NCI-H774 (cell line): Measurements from ENCODE around the gene GASK1A.

Source experiments
- DNase-seq: peaks from one replicate; lab custom pipeline; 2025; lab: John Stamatoyannopoulos, UW

Gene GASK1A

DNA sequence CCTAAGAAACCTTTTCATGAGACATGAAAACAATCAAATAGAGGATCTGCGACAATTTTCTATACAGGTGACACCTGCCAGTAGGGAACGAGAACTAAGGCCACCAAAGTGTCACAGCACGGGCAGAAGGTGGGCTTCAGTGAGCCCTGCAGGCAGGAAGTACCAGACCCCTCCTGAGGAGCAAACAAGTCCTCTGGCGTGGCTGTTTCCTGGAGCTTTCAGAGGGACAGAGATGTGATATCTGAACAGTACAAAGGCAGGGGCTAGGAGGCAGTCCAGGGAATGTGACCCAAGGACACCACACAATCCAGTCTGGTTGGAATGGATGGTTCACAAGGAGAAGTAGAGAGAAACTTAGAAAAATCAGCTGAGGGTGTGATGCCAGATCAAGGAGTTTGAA is 110.0 kb downstream of the GASK1A start:
- DNase-seq: no peak

DNA sequence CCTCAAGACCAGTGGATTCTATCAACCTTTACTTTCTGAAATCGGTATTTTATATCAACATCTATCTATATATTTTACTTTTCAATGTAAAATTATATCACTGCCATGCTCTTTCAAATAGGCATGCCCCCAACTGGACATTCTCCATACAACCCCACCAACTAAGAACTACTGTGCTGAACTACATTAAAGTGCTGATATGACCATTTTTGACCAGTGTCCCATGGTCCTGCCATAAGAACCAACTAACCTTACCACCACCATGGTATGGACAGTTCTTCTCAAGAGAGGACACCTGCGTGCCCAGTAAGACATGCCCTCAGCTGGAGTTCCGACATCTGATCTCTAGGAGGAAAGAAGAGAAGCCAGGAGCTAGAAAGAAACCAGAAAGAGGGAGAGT is 111.1 kb downstream of the GASK1A start:
- DNase-seq: no peak

DNA sequence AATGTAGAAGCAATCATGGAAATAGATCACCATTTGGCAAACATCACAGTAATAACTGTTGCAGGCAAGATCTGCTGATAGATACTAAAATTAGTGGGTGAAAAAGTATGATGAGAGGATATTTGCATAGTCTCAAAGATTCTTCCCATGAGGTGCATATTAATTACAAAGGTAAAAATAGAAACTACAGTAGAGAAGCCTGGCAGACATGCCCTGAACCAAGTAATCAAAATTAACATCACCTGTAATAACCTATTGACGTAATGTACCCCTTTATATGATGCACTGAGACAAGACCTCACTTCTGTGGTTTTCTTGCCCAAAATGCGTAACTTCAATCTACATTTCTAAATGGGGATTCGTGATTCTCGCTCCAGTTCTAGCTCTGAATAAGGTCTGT is 112.4 kb downstream of the GASK1A start:
- no peak for DNase-seq

DNA sequence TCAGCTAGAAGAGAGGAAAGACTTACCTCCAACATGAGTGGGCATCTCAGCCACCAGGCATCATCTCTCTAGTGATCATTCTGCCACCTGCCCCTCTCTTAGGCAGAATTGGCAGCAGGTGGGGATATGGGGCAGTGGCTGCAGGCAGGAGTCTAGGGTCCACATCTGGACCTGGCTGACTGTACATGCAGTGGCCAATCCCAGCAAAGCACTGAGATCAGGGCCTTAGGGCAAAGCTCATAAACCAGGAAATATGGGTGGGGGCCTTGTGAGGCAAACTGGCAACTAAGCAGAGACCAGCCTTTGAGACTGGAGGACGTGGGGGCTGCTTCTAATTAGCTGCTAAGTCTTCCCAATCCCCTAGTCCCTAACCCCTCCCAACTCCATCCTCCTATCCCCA is 113.9 kb downstream of the GASK1A start:
- DNase-seq: no peak

DNA sequence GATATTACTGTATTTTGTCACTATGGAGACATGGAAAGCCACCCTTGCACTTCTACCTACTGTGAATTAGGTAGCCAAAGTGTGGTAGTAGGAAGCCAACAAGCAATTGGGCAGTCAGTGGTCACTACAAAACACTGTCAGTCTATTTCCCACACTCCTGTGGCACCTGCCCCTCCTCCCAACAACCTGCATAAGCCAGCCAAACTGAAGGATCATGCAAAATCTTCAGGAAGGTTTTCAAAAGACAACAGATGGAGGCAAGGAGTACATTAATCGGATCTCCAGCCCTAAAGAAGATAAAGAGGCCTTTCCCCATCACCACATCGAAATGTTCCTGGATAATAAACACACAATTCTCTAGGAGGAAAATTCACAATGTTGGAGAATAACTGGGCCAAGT is 114.9 kb downstream of the GASK1A start:
- DNase-seq: no peak

DNA sequence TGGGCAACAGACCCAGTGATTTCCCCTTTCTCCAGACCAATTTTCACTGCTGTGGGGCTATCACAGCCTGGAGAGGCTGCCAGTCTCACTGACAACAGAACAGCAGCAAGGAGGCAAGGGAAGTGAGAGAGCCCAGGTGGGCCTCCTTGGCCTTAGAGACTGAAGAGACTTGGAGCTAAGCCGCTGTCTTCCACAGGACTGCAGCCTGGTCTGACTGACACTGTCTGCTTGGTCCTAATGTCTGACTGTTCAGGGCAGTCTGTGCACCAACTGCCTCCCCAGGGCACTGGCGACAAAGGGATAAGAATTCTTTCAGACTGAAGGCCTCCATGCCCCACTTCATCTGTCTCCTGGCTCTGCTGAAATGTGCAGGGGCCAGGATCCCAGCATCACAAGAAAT is 115.3 kb downstream of the GASK1A start:
- DNase-seq: no peak

DNA sequence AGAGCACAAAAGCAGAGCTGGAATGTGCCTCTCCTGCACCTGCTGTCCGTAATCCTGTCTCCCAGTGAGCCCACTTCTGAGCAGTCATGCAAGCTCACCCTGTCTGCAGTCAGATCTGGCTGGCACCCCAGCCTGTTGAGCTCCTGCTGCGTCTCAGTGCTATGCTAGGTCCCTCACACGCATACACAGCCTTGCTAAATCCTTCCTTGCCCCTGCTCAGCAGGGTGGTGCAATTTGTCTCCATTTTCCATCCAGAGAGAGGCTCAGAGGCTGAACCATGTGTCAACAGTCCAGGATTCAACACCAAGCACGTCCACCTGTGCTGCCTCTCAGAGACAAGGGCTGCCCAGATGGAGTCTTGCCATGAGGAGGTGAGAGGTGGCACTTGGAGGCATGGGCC is 115.7 kb downstream of the GASK1A start:
- no peak for DNase-seq

DNA sequence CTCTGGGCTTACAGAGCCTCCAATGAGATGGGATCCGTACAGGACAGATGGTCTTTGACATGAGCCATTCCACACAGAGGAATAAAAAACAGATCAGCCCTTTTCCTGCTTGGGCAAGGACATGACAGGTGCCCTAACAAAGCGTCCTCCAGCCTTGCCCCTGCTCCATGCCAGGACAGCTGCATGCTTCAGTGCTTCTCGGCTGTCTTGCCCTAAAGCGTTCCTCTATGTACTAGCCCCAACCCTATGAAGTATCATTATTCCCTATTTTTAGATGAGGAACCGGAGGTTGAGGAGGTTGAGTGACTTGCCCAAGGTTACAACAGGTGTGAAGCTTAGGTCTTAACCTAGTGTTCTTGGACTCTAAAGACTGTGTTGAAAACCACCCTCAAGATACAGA is 116.3 kb downstream of the GASK1A start:
- no peak for DNase-seq

DNA sequence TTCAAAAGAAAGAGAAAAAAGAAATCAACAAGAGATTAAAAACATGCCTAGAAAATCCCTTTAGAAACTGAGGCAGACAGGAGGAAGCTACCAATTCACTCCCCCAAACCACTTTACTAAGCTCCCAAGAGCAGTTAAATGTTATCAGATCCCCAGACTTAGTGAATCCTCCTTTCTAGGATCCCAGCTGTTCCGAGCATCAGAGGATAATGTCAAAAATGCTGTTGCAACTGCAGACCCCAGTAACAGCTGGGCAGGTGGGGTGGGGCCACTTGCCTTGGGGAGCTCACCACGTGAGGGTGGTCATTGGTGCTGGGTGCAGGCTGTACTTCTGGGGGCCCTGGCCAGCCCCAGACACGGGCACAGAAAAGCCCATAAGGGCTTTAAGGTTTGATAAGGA is 117.7 kb downstream of the GASK1A start:
- no peak for DNase-seq

DNA sequence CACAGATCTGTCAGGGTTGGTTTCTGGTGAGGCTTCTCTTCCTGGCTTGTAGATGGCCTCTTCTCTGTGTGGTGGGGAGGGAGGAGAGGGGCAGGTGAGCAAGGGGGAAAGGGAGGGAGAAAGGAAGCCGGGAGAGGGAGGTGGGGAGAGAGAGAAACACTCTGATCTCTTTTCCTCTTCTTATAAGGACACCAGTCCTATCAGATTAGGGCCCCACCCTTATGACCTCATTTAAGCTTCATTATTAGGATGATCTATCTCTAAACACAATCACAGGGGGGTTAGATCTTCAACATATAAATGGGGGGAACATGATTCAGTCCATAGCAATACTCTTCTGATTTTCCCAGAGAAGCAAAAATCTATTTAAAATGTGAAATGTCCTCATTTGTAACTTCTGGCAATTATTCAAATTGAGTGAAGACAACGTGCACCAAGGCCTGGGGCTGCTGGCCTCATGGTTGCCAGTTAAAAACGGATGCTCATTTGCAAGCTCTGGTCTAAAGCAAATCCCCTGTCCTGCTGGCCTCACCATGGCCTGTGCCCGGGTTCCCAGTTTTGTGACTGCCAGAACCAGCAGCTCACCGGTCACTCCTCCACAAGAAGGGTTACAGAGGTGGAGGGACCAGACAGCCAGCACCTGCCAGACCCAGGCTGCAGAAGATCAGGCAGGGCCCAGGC is 118.4 kb downstream of the GASK1A start:
- DNase-seq: no peak

DNA sequence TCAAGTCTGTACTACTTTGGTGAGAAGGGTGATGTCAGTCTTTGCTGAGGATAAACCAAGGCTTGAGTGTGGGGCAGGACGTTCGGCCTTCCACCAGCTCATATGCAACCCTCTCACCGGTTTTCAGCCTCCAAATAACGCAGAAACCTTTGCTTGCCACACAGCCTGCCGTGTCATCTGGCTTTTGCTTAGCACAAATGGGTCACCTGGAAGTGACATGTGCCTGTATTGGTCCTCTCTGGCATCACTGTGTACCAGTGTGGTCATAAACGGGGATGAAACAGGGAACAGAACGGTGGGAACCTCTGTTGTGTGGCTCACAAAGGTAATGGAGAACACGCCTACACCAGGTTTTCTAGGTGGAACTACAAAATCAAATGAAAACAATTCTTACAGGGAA is 119.7 kb downstream of the GASK1A start:
- DNase-seq: no peak

DNA sequence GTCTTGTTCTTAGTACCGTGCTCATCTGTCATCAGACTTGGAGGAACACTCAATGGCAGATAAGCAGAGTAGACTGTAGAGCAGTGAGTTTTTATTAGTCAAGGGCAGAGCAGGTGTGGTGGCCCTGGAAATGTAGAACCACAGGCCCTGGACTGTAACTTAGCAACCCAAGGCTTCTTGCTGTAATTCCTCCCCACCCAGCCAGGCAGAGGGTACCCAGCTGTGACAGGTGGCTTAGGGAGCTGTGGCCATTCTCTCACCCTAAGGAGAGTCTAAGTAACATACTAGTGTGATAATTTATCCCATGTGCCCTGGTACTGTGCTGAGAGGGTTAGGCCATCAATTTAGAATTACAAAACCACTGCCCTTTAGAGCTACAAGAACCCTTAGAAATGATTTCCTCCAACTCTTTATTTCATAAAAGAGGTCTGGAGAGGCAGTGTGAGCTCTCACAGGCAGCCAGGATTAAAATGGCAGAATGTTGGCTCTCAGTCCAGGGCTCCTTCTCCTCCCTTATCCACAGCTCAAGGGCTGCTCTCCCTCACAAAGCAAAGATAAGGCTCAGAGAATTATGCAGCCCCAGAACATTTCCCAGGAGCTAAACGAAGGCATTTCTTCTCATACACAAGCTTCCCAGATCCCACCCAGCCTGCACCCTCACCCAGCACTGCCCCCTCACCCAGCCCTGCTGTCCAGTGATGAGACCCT is 123.8 kb downstream of the GASK1A start:
- peak; percentile 12 for DNase-seq

DNA sequence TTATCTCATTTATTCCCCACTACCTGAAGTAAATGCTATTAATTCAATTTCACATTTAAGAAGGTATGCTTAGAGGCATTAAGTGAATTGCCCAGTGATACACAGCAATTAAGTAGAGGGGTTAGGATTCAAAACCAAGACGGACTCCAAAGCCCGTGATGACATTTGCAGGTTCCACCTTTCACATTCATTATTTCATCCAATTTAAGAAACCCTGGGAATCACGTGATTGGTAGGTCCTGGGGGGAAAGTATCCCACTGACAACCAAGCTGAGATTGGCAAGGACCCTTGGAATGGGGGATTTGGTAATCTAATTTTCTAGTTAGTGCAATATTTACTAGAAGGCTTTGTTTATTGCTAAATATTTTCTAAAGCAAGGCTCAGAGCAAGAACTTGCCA is 124.9 kb downstream of the GASK1A start:
- no peak for DNase-seq

DNA sequence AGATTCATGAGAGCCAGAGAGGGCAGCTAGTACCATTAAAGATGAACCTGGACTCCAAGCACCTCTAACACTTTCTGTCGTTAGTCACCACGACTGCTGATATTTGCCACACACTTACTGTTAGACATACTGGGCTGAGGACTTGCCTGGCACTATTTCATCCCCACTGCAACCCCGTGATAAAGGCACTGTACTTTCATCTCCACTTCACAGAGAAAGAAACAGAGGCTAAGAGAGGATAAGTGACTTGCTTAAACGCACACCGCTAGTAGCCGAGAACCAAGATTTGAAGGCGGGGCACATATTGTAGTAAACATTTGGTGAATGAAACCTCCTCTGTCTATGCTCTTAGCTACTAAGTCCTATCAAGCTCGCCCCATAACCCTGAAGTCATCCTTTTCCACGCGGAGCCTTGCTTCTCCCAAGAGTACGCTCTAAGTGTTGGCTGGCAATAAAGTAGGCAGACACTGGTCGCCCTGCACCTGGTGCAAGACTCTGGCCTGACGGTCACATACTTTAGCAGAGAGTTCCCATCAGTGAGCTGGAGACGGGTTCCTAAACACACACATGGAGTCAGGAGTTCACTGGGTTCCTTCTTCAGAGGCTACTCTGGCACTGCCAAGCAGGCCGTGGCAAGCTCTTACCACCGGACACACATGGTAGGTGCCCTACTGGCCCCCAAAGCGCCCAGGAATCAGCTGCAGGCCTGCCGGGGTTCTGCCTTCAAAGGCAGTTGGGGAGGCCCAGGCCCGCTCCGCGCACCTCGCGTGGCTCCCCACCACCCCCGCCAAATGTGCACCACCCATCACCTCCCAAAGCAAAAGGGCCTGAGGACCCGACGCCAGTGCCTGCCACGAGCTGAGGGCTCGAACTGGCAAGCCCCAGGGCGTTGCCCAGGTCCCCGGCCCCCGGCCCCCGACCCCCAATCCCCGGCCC is 125.8 kb downstream of the GASK1A start:
- DNase-seq: no peak

DNA sequence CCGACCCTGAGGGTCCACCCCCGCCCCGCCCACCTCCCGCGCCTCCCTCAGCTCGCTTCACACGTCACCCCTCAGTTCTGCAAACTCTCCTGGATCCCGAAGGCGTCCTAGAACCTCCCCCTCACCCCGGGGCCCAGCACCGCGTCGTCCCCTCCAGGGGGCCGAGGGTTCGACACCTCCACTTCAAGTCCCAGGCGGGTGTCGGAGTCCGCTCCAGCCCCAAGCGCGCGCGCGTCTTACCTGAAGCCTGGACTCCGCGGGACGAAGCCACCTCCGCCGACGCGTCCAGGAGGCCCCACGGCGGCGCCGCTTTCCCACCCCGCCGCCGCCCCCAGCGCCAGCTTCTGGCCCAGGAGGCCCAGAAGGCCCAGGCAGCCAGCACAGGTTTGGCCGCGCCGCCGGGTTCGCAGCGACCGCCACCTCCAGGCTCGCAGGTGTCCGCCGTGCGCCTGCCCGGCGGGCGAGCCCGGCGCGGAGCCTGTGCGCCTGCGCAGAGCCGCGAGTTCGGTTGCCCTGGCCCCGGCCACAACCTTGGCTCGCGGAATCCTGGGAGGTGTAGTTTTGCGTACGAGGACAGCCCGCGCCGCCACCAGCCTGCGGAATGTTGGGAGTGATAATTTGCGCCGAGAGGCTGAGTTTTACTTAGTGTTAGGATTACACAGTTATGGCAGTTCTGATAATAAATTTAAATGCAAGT is 126.6 kb downstream of the GASK1A start, which contains the start of gene POMGNT2:
TSS of gene POMGNT2 (minus strand) at position 484 of the 697 bp plus-strand sequence. CDS start 24,648 bp downstream, outside the sequence.
- DNase-seq: peak; percentile 70

DNA sequence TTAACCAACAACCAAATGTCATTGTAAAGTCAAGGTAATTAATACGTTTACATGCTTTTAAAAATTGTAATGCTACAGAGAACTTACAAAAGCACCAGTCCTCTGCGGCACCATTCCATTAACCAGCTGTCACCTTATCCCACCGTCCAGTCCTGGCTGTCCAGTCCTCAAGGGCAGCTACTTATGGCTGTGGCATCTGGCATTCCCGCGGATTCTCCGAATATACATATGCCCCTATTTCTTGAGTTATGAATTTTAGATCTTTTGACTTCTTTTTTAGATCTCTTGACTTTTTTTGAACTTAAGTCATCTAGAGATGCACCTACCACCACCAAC is 127.2 kb downstream of the GASK1A start:
- DNase-seq: no peak
